Esophagus muscularis mucosa (tissue), 4 donors: ENCODE measurements around the gene SENP6. TPM values are rescaled to one million over a fixed set of nuclear protein-coding genes. Genes with fewer than 3 reads are reported as not detected.

ENCODE experiments used
- DNase-seq: peaks from one replicate; pipeline ENCODE4 v3.0.0-alpha.2; 2017; ENCODE audit errors: extremely low spot score
- H3K27ac ChIP-seq, 4 donors: fragments of 200-600 bp; sonication (generic); replicated peaks in 1 of 4; 1 replicate in 3 of 4; 2 replicates in 1 of 4; pipeline ENCODE4 v1.5.1; 2016 to 2019; ENCODE audit warnings: mild to moderate bottlenecking in 1 of 4
- H3K27me3 ChIP-seq, 4 donors: fragments of 200-600 bp; sonication (generic); one replicate each; pipeline versions ENCODE4 v1.5.1 to v1.6.0; 2016 to 2019
- H3K36me3 ChIP-seq, 4 donors: fragments of 200-600 bp; sonication (generic); one replicate each; pipeline ENCODE4 v1.5.1; 2016 to 2019
- H3K4me1 ChIP-seq, 4 donors: fragments of 200-600 bp; sonication (generic); one replicate each; pipeline ENCODE4 v1.5.1; 2016 to 2019
- H3K4me3 ChIP-seq, 4 donors: fragments of 200-600 bp; sonication (generic); 1 replicate in 2 of 4; 2 replicates in 2 of 4; pipeline ENCODE4 v1.5.1; 2016 to 2019; ENCODE audit warnings: mild to moderate bottlenecking in 4 of 4, moderate library complexity in 1 of 4
- H3K9me3 ChIP-seq, 4 donors: fragments of 200-600 bp; sonication (generic); 1 replicate in 3 of 4; 2 replicates in 1 of 4; pipeline ENCODE4 v1.5.1; 2016 to 2019
- EP300 ChIP-seq: sonication (generic); formaldehyde crosslinking; IDR thresholded peaks from one replicate; pipeline ENCODE4 v1.6.1; 2017; ENCODE audit warnings: antibody characterized with exemption
- POLR2A ChIP-seq: fragments of 450-650 bp; IDR thresholded peaks from one replicate; pipeline ENCODE4 v1.6.1; 2017; ENCODE audit warnings: antibody characterized with exemption, moderate library complexity, mild to moderate bottlenecking, low read depth
- POLR2AphosphoS5 ChIP-seq, 2 donors: sonication (generic); formaldehyde crosslinking; IDR thresholded peaks; one replicate each; pipeline ENCODE4 v1.6.1; 2017; ENCODE audit warnings: antibody characterized with exemption in 2 of 2
- WGBS: methylation state at CpG from one replicate; pipeline ENCODE4 v1.1.5; 2018; 5-methylcytosine and 5-hydroxymethylcytosine counted together
- intact Hi-C: fragments of 100-400 bp; cut with DNase I; formaldehyde crosslinking; loops from one replicate; pipeline ENCODE4 v1.15.1; 2023
- total RNA-seq, 4 donors: library from RNA; depleted of rRNA; stranded (reverse); fragments of >200 nt; gene quantifications; one replicate each; pipeline versions ENCODE4 v1.1.0 to v1.2.1, GENCODE V29; 2016
- TF ChIP-seq, protein P1 (sequence below), 3 experiments: fragments of 200-600 bp in 2 of 3; fragments of 450-650 bp in 1 of 3; sonication (generic) in 2 of 3; IDR thresholded peaks; one replicate each; pipeline ENCODE4 v1.5.1; 2017 to 2019; ENCODE audit warnings: antibody characterized with exemption in 3 of 3, mild to moderate bottlenecking in 2 of 3, moderate library complexity in 1 of 3

Gene SENP6
- total RNA-seq, 4 donors from 2014 or later, result 91.8 to 145 (median 107) TPM

DNA sequence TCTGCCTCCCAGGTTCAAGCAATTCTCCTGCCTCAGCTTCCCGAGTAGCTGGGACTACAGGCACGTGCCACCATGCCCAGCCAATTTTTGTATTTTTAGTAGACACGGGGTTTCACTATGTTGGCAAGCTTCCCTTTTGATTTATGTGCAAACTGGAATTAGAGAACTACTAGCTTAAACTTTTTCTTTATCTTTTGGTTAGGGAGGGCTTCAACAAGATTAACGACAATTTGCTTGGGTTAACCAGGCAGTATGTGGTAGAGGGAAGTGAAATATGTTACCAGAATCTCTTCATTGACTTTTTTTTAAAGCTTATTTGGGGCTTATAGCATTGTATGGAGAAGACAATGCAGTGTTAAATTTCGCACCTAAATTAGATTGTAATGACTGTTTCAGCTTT, 156.4 kb downstream of the SENP6 start:
- Histone ChIP-seq H3K4me3 (no peak overlapping the region), H3K27ac (no peak overlapping the region), H3K4me1 (peaks cover 0 to 4% (median 0%) of the 10 kb centered on the region in 4 donors), H3K36me3 (no peaks in the 10 kb centered on the region), H3K9me3 (no peaks in the 10 kb centered on the region), H3K27me3 (no peaks in the 10 kb centered on the region)
- TF ChIP-seq POLR2AphosphoS5 (IDR thresholded peaks at IDR 0.05), result no peak
- TF ChIP-seq, protein P1, sequence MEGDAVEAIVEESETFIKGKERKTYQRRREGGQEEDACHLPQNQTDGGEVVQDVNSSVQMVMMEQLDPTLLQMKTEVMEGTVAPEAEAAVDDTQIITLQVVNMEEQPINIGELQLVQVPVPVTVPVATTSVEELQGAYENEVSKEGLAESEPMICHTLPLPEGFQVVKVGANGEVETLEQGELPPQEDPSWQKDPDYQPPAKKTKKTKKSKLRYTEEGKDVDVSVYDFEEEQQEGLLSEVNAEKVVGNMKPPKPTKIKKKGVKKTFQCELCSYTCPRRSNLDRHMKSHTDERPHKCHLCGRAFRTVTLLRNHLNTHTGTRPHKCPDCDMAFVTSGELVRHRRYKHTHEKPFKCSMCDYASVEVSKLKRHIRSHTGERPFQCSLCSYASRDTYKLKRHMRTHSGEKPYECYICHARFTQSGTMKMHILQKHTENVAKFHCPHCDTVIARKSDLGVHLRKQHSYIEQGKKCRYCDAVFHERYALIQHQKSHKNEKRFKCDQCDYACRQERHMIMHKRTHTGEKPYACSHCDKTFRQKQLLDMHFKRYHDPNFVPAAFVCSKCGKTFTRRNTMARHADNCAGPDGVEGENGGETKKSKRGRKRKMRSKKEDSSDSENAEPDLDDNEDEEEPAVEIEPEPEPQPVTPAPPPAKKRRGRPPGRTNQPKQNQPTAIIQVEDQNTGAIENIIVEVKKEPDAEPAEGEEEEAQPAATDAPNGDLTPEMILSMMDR (IDR thresholded peaks at IDR 0.05), result no peak
- TF ChIP-seq POLR2A, result no peak
- TF ChIP-seq EP300, result no peak
- WGBS, result 85% methylated on average over 5 of the region's 5 CpGs
- intact Hi-C loops, result no loop called here
- no peak for DNase-seq

GRCh38 chr6:75759207-75759606, 157.5 kb downstream of the SENP6 start:
- Histone ChIP-seq H3K4me3 (no peak overlapping the region), H3K9me3 (no peaks in the 10 kb centered on the region), H3K4me1 (peaks cover 0 to 4% (median 0%) of the 10 kb centered on the region in 4 donors), H3K27me3 (no peaks in the 10 kb centered on the region), H3K36me3 (no peaks in the 10 kb centered on the region), H3K27ac (no peak overlapping the region)
- intact Hi-C loops, result no loop called here
- WGBS, result 79% methylated on average over 5 of the region's 5 CpGs
- no peak for DNase-seq
- TF ChIP-seq POLR2AphosphoS5 (IDR thresholded peaks at IDR 0.05), result no peak
- no peak for TF ChIP-seq EP300
- TF ChIP-seq POLR2A, result no peak
- TF ChIP-seq, protein P1 (IDR thresholded peaks at IDR 0.05), result no peak

DNA sequence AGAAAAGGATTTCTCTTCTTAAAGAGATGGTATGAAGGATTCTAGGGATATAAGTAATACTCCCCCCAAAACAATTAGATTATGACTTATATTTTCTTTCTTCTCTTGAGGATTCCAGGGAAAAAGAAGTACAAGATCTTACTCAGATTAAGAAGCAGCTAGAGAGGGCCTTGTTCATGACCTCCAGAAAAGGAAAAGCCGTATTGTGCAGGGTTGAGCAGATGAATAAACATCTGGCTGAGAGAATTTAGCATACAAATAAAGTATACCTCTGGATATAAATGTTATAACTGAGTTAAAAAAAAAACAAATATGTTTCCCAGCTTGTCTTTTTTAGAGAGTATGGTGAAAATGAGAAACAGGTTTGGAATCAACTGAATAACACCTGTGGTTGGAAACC, 158.6 kb downstream of the SENP6 start:
- intact Hi-C loops, result no loop called here
- TF ChIP-seq EP300, result no peak
- TF ChIP-seq POLR2AphosphoS5 (IDR thresholded peaks at IDR 0.05), result no peak
- TF ChIP-seq, protein P1 (IDR thresholded peaks at IDR 0.05), result no peak
- no peak for TF ChIP-seq POLR2A
- H3K27ac ChIP-seq, result no peak overlapping the region
- peaks cover 0 to 4% (median 0%) of the 10 kb centered on the region in 4 donors for H3K4me1 ChIP-seq
- 94% methylated on average over 1 of the region's 1 CpG for WGBS
- DNase-seq, result no peak
- H3K9me3 ChIP-seq, result no peaks in the 10 kb centered on the region
- H3K4me3 ChIP-seq, result no peak overlapping the region
- no peaks in the 10 kb centered on the region for H3K36me3 ChIP-seq
- no peaks in the 10 kb centered on the region for H3K27me3 ChIP-seq

DNA sequence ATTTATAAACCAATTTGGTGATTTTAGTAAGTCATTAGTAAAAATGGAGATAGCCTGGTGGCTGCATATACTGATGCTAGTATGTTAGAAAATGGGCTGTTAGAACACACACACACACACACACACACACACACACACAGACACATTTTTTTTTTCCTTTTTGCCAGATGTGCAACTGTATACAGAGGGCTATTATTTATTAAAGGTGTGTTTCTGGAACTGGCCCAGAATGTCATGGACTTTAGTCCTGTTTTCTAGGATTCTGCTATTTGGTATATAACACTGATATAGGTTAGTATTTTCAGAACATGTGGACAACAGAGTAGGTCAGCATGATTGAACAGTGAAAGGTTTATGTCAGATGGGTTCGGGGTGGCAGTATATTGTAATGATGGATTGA, 159.8 kb downstream of the SENP6 start:
- H3K4me1 ChIP-seq, result peaks cover 0 to 4% (median 0%) of the 10 kb centered on the region in 4 donors
- TF ChIP-seq EP300 (no peak), POLR2AphosphoS5 (IDR thresholded peaks at IDR 0.05) (no peak)
- TF ChIP-seq, protein P1 (IDR thresholded peaks at IDR 0.05), result no peak
- DNase-seq, result no peak
- H3K27ac ChIP-seq, result no peak overlapping the region
- no peak overlapping the region for H3K4me3 ChIP-seq
- no peaks in the 10 kb centered on the region for H3K27me3 ChIP-seq
- no peaks in the 10 kb centered on the region for H3K36me3 ChIP-seq
- H3K9me3 ChIP-seq, result no peaks in the 10 kb centered on the region
- intact Hi-C loops, result no loop called here
- 100% methylated on average over 1 of the region's 1 CpG for whole genome bisulfite sequencing

GRCh38 chr6:75762063-75762462, 160.4 kb downstream of the SENP6 start:
- H3K9me3 ChIP-seq, result no peaks in the 10 kb centered on the region
- 94% methylated on average over 8 of the region's 8 CpGs for WGBS
- no peak overlapping the region for H3K4me3 ChIP-seq
- intact Hi-C loops, result no loop called here
- TF ChIP-seq, protein P1 (IDR thresholded peaks at IDR 0.05), result no peak
- TF ChIP-seq POLR2AphosphoS5 (IDR thresholded peaks at IDR 0.05), result no peak
- no peak for TF ChIP-seq EP300
- no peak for TF ChIP-seq POLR2A
- no peaks in the 10 kb centered on the region for H3K36me3 ChIP-seq
- peaks cover 0 to 4% (median 0%) of the 10 kb centered on the region in 4 donors for H3K4me1 ChIP-seq
- no peaks in the 10 kb centered on the region for H3K27me3 ChIP-seq
- DNase-seq, result no peak
- no peak overlapping the region for H3K27ac ChIP-seq
